Body of pancreas (tissue), 4 donors: ENCODE measurements around the gene PLCB4.

Experiments
- POLR2A ChIP-seq, 3 donors: fragments of 450-650 bp; IDR thresholded peaks; one replicate each; pipeline ENCODE4 v1.6.1; 2016; ENCODE audit warnings: antibody characterized with exemption in 3 of 3, mild to moderate bottlenecking in 2 of 3
- TF ChIP-seq, protein P1 (sequence below), 7 experiments: fragments of 450-650 bp in 4 of 7; fragments of 200-600 bp in 3 of 7; sonication (generic) in 3 of 7; IDR thresholded peaks; one replicate each; pipeline ENCODE4 v1.5.1; 2016 to 2019; ENCODE audit warnings: antibody characterized with exemption in 7 of 7

DNA sequence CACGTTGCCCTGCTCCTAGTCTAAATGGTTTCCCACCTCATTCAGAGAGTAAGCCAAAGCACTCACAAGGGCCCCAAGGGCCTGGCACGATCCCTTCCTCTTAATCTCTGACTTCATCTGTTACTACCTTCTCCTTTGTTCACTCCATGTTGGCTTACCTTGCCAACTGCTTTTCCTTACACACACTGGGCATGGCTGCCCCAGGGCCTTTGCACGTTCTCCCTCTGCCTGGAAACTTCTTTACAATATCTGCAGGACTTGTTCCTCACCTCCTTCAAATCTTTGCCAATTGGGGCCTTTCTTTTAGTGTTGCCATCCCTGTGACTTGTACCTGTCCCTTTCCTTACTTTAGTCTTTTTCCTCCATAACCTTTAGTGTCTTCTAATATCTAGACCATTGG lies 73.9 kb downstream of the PLCB4 start:
- TF ChIP-seq, protein P1, sequence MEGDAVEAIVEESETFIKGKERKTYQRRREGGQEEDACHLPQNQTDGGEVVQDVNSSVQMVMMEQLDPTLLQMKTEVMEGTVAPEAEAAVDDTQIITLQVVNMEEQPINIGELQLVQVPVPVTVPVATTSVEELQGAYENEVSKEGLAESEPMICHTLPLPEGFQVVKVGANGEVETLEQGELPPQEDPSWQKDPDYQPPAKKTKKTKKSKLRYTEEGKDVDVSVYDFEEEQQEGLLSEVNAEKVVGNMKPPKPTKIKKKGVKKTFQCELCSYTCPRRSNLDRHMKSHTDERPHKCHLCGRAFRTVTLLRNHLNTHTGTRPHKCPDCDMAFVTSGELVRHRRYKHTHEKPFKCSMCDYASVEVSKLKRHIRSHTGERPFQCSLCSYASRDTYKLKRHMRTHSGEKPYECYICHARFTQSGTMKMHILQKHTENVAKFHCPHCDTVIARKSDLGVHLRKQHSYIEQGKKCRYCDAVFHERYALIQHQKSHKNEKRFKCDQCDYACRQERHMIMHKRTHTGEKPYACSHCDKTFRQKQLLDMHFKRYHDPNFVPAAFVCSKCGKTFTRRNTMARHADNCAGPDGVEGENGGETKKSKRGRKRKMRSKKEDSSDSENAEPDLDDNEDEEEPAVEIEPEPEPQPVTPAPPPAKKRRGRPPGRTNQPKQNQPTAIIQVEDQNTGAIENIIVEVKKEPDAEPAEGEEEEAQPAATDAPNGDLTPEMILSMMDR (IDR thresholded peaks at IDR 0.05) = no peak
- no peak for TF ChIP-seq POLR2A (IDR thresholded peaks at IDR 0.05)
